Esophagus muscularis mucosa (tissue), 4 donors: ENCODE measurements around the gene KL. TPM values are rescaled to one million over a fixed set of nuclear protein-coding genes. Genes with fewer than 3 reads are reported as not detected.

Source experiments
- DNase-seq: peaks from one replicate; pipeline ENCODE4 v3.0.0-alpha.2; 2017; ENCODE audit errors: extremely low spot score
- H3K27ac ChIP-seq, 4 donors: fragments of 200-600 bp; sonication (generic); replicated peaks in 1 of 4; 1 replicate in 3 of 4; 2 replicates in 1 of 4; pipeline ENCODE4 v1.5.1; 2016 to 2019; ENCODE audit warnings: mild to moderate bottlenecking in 1 of 4
- H3K27me3 ChIP-seq, 4 donors: fragments of 200-600 bp; sonication (generic); one replicate each; pipeline versions ENCODE4 v1.5.1 to v1.6.0; 2016 to 2019
- H3K36me3 ChIP-seq, 4 donors: fragments of 200-600 bp; sonication (generic); one replicate each; pipeline ENCODE4 v1.5.1; 2016 to 2019
- H3K4me1 ChIP-seq, 4 donors: fragments of 200-600 bp; sonication (generic); one replicate each; pipeline ENCODE4 v1.5.1; 2016 to 2019
- H3K4me3 ChIP-seq, 4 donors: fragments of 200-600 bp; sonication (generic); 1 replicate in 2 of 4; 2 replicates in 2 of 4; pipeline ENCODE4 v1.5.1; 2016 to 2019; ENCODE audit warnings: mild to moderate bottlenecking in 4 of 4, moderate library complexity in 1 of 4
- H3K9me3 ChIP-seq, 4 donors: fragments of 200-600 bp; sonication (generic); 1 replicate in 3 of 4; 2 replicates in 1 of 4; pipeline ENCODE4 v1.5.1; 2016 to 2019
- EP300 ChIP-seq: sonication (generic); formaldehyde crosslinking; IDR thresholded peaks from one replicate; pipeline ENCODE4 v1.6.1; 2017; ENCODE audit warnings: antibody characterized with exemption
- POLR2A ChIP-seq: fragments of 450-650 bp; IDR thresholded peaks from one replicate; pipeline ENCODE4 v1.6.1; 2017; ENCODE audit warnings: antibody characterized with exemption, moderate library complexity, mild to moderate bottlenecking, low read depth
- POLR2AphosphoS5 ChIP-seq, 2 donors: sonication (generic); formaldehyde crosslinking; IDR thresholded peaks; one replicate each; pipeline ENCODE4 v1.6.1; 2017; ENCODE audit warnings: antibody characterized with exemption in 2 of 2
- WGBS: methylation state at CpG from one replicate; pipeline ENCODE4 v1.1.5; 2018; 5-methylcytosine and 5-hydroxymethylcytosine counted together
- intact Hi-C: fragments of 100-400 bp; cut with DNase I; formaldehyde crosslinking; loops from one replicate; pipeline ENCODE4 v1.15.1; 2023
- total RNA-seq, 4 donors: library from RNA; depleted of rRNA; stranded (reverse); fragments of >200 nt; gene quantifications; one replicate each; pipeline versions ENCODE4 v1.1.0 to v1.2.1, GENCODE V29; 2016
- TF ChIP-seq, protein P1 (sequence below), 3 experiments: fragments of 200-600 bp in 2 of 3; fragments of 450-650 bp in 1 of 3; sonication (generic) in 2 of 3; IDR thresholded peaks; one replicate each; pipeline ENCODE4 v1.5.1; 2017 to 2019; ENCODE audit warnings: antibody characterized with exemption in 3 of 3, mild to moderate bottlenecking in 2 of 3, moderate library complexity in 1 of 3

Gene KL
- total RNA-seq, 4 donors from 2014 or later: 3.7 to 6.7 (median 5.5) TPM

DNA sequence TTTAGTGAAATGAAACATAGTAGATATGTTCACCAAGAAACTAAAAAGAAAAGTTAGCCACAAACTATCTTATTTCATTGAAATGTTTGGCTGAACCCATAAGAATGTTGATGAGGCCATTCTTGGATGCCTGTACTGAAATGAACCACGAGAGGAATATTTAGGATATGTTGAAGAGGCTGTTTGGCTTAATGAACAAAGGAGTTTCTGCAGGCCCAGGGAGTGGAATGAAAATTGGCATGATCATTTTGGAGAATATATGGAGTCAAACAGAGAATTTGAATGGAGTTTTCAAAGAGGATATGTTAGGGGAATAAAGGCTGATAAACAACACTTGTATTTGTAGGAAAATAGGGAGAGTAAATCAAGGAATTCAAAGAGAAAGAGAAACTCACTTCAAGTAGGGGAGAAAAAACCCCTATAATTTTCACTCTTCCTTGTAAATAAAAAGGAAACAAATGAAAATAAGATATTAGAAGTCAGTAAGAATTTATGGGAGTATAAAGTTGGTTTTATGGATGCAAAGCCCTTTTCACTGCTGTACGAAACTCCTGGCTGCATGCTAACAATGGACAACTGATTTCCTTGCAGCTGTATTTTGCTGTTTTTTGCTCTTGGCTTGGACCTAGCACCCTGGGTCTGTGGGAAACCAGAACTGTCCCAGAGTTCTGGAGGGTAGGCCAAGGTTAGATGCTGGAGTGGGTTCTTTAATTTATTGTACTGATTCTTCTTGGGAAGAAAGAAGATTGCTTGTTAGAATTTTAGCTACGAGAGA lies 36.5 kb downstream of the KL start:
- intact Hi-C loops: no loop called here
- H3K4me1 ChIP-seq: peaks cover 10 to 23% (median 17%) of the 10 kb centered on the region in 4 donors
- peak overlapping the region in 3 of 4 donors; percentile 3 to 10 (median 5) for H3K4me3 ChIP-seq
- H3K36me3 ChIP-seq: no peaks in the 10 kb centered on the region
- no peaks in the 10 kb centered on the region for H3K27me3 ChIP-seq
- peak overlapping the region; percentile 32 to 61 (median 41) for H3K27ac ChIP-seq
- TF ChIP-seq POLR2A (no peak), POLR2AphosphoS5 (IDR thresholded peaks at IDR 0.05) (no peak), EP300 (no peak)
- TF ChIP-seq, protein P1, sequence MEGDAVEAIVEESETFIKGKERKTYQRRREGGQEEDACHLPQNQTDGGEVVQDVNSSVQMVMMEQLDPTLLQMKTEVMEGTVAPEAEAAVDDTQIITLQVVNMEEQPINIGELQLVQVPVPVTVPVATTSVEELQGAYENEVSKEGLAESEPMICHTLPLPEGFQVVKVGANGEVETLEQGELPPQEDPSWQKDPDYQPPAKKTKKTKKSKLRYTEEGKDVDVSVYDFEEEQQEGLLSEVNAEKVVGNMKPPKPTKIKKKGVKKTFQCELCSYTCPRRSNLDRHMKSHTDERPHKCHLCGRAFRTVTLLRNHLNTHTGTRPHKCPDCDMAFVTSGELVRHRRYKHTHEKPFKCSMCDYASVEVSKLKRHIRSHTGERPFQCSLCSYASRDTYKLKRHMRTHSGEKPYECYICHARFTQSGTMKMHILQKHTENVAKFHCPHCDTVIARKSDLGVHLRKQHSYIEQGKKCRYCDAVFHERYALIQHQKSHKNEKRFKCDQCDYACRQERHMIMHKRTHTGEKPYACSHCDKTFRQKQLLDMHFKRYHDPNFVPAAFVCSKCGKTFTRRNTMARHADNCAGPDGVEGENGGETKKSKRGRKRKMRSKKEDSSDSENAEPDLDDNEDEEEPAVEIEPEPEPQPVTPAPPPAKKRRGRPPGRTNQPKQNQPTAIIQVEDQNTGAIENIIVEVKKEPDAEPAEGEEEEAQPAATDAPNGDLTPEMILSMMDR (IDR thresholded peaks at IDR 0.05): no peak
- no peaks in the 10 kb centered on the region for H3K9me3 ChIP-seq
- 31% methylated on average over 3 of the region's 3 CpGs for WGBS
- DNase-seq: no peak

DNA sequence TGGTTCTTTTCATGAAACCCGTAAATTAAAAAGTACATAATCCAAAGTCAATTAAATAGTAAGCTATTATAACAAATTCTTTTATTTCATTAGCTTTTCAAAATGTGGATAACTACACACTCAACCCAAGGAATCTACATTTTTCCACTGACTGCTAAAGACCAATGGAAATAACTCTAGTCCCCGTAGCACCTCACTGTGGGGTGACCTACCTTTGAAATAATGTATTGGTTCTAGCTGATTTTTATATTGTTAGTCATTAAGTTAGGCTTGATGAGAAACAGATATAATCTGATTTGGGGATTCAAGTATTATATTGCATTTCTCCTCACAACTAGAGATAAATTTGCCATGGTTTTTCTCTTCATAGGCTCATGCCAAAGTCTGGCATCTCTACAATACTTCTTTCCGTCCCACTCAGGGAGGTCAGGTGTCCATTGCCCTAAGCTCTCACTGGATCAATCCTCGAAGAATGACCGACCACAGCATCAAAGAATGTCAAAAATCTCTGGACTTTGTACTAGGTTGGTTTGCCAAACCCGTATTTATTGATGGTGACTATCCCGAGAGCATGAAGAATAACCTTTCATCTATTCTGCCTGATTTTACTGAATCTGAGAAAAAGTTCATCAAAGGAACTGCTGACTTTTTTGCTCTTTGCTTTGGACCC lies 37.3 kb downstream of the KL start:
- no peak for TF ChIP-seq POLR2A
- intact Hi-C loops: no loop called here
- Histone ChIP-seq H3K27me3 (no peaks in the 10 kb centered on the region), H3K36me3 (no peaks in the 10 kb centered on the region), H3K9me3 (no peaks in the 10 kb centered on the region), H3K4me3 (no peak overlapping the region), H3K4me1 (peaks cover 18 to 27% (median 24%) of the 10 kb centered on the region in 4 donors), H3K27ac (peak overlapping the region in 3 of 4 donors; percentile 35 to 61 (median 47))
- DNase-seq: no peak
- 82% methylated on average over 7 of the region's 7 CpGs for WGBS

DNA sequence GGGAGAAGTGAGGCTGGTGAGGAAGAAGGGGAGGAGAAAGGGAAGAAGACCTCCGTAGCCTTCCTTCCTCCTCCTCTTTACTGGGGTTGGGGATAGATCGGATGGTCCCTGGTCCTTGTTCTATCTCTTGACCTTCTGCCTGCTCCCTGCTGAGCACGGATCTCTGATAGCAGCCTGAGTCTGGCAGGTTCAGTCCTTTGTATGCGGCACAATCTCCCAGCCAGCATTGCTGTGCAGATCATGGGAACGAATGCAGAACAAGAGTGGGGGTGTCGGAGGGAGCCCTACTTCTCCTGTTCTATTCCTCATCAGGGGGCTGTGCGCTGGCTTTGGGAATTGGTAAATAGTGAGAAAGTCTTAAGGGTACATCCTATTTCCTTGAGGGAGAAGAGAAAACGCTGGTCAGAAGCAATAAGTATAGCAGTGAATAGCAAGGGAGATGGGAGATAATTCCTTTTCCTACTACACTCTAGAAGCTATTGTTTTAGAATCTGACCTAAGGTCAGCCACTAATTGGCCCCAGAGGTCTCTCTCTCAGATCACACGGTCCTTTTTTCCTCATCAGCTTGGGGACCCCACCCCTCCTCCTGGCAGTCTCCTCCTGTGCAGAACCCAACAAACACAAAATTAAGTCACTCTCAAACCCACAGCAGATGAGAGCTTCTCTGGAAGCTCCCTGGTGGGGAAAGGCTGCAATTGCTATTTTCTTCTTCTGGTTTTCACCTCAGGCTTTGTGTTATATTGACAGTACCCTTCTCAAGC lies 41.0 kb downstream of the KL start:
- H3K36me3 ChIP-seq: peaks cover 0 to 7% (median 0%) of the 10 kb centered on the region in 4 donors
- TF ChIP-seq EP300 (no peak), POLR2AphosphoS5 (IDR thresholded peaks at IDR 0.05) (no peak), POLR2A (no peak)
- TF ChIP-seq, protein P1 (IDR thresholded peaks at IDR 0.05): peak in 2 of 3 experiments; percentile 27 to 51
- peak overlapping the region in 2 of 4 donors; percentile 45 to 53 for H3K27ac ChIP-seq
- intact Hi-C loops: no loop called here
- H3K4me3 ChIP-seq: no peak overlapping the region
- peaks cover 18 to 27% (median 24%) of the 10 kb centered on the region in 4 donors for H3K4me1 ChIP-seq
- H3K27me3 ChIP-seq: no peaks in the 10 kb centered on the region
- DNase-seq: no peak
- H3K9me3 ChIP-seq: no peaks in the 10 kb centered on the region
- 71% methylated on average over 8 of the region's 9 CpGs for WGBS

DNA sequence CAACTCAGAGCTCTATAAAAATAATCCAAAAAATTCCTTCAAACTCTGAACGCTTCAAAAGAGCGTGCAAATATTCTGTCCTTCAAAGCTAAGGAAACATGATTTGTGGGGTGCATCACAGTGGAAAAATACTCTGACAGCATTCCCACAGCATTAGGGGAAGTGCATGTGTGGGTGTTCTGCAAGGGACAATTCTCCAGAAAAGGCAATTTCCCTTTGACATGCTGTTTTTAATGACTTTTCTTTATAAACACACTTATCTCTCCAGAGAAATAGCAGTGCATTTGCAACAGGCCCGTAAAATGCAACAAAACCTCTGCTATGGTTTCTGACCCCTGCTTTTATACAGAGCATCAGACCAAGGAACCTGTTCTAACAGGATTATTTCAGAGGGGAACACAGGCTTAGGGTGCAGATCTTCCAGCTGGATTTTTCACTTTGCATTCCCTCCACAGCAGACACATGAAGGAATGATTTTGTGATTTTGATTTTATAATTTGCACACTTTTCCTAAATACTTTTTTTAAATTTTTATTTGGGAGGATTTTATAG lies 42.6 kb downstream of the KL start:
- no peak overlapping the region for H3K27ac ChIP-seq
- intact Hi-C loops: no loop called here
- WGBS: 66% methylated on average over 3 of the region's 3 CpGs
- peaks cover 12 to 22% (median 18%) of the 10 kb centered on the region in 4 donors for H3K4me1 ChIP-seq
- H3K4me3 ChIP-seq: no peak overlapping the region
- H3K27me3 ChIP-seq: no peaks in the 10 kb centered on the region
- TF ChIP-seq POLR2A (no peak), EP300 (no peak), POLR2AphosphoS5 (IDR thresholded peaks at IDR 0.05) (no peak)
- TF ChIP-seq, protein P1 (IDR thresholded peaks at IDR 0.05): no peak
- peaks cover 0 to 7% (median 0%) of the 10 kb centered on the region in 4 donors for H3K36me3 ChIP-seq
- no peaks in the 10 kb centered on the region for H3K9me3 ChIP-seq
- DNase-seq: no peak
